GM12878 (cell line): ENCODE measurements around the gene DOCK9. TPM values are rescaled to one million over a fixed set of nuclear protein-coding genes. Genes with fewer than 3 reads are reported as not detected.

Experiments
- ATAC-seq: fragments of 200-7000 bp; cut with Tn5 transposase; 3 replicates; pipeline ENCODE4 v1.9.1; 2020; ENCODE audit warnings: mild to moderate bottlenecking, moderate library complexity
- BruUV-seq: library from RNA; stranded (reverse); fragments of 400-500 nt; replicated peaks from 2 replicates; lab custom pipeline; 2021; lab: Mats Ljungman, UMichigan
- CTCF ChIA-PET: fragments of 300-600 bp; sonication (Branson Sonifier 250); formaldehyde crosslinking; extraction: SDS; loops from one replicate; lab custom pipeline; 2021; ENCODE audit warnings: inconsistent platforms; lab: Yijun Ruan, JAX
- POLR2A ChIA-PET: fragments of 350-600 bp; formaldehyde crosslinking; extraction: SDS; loops from one replicate; lab custom pipeline; 2021; ENCODE audit warnings: inconsistent platforms; lab: Charles Lee
- RAD21 ChIA-PET: fragments of 300-600 bp; sonication (Branson Sonifier 250); formaldehyde crosslinking; loops from one replicate; lab custom pipeline; 2023; ENCODE audit warnings: antibody characterized with exemption; ENCODE audit not compliant: unreplicated experiment; lab: Charles Lee
- SMC1A ChIA-PET: fragments of 300-600 bp; sonication (Branson Sonifier 250); formaldehyde crosslinking; loops from one replicate; lab custom pipeline; 2023; ENCODE audit not compliant: unreplicated experiment, uncharacterized antibody; lab: Charles Lee
- DNase-seq: peaks from one replicate; pipeline ENCODE4 v3.0.0-alpha.2; 2011; ENCODE audit warnings: low read depth, low spot score
- FAIRE-seq: peaks from 3 replicates; lab custom pipeline; 2011; peaks lifted over from hg19 to GRCh38; lab: Jason Lieb, UNC
- H2AFZ ChIP-seq: 2 replicates; pipeline ENCODE4 v1.6.0; 2011; ENCODE audit warnings: low read depth, low read length, control low read depth; ENCODE audit not compliant: control insufficient read depth
- H3K27ac ChIP-seq: 2 replicates; pipeline ENCODE4 v1.5.1; 2011; ENCODE audit warnings: control low read depth; ENCODE audit not compliant: control insufficient read depth, insufficient read depth
- H3K27me3 ChIP-seq, 2 experiments: replicated peaks in 1 of 2; 2 replicates each; pipeline versions ENCODE4 v1.6.0 to v1.6.1; 2011; ENCODE audit warnings: low read length in 1 of 2; ENCODE audit not compliant: control insufficient read depth in 2 of 2, insufficient read depth in 2 of 2
- H3K36me3 ChIP-seq, 2 experiments: 2 replicates each; pipeline ENCODE4 v1.5.1; 2011; ENCODE audit warnings: low read length in 1 of 2; ENCODE audit not compliant: control insufficient read depth in 2 of 2, insufficient read depth in 2 of 2
- H3K4me1 ChIP-seq: 2 replicates; pipeline ENCODE4 v1.6.1; 2011; ENCODE audit warnings: mild to moderate bottlenecking, low read length, moderate library complexity, mixed read lengths; ENCODE audit not compliant: control insufficient read depth, insufficient read depth
- H3K4me2 ChIP-seq: 2 replicates; pipeline ENCODE4 v1.6.0; 2011; ENCODE audit warnings: control low read depth; ENCODE audit not compliant: control insufficient read depth, insufficient read depth
- H3K4me3 ChIP-seq: fragments of 200-600 bp; sonication (generic); 2 replicates; pipeline ENCODE4 v1.5.1; 2016
- H3K79me2 ChIP-seq: 2 replicates; pipeline ENCODE4 v1.6.0; 2011; ENCODE audit warnings: low read length; ENCODE audit not compliant: control insufficient read depth, insufficient read depth
- H3K9ac ChIP-seq: 2 replicates; pipeline ENCODE4 v1.8.0; 2011; ENCODE audit warnings: low read length, control low read depth, mixed read lengths; ENCODE audit not compliant: control insufficient read depth, insufficient read depth
- H3K9me3 ChIP-seq: replicated peaks from 3 replicates; pipeline ENCODE4 v1.5.1; 2011; ENCODE audit warnings: mild to moderate bottlenecking, low read length; ENCODE audit not compliant: control insufficient read depth, insufficient read depth
- H4K20me1 ChIP-seq: 2 replicates; pipeline ENCODE4 v1.6.0; 2011; ENCODE audit not compliant: control insufficient read depth, insufficient read depth
- ASH2L ChIP-seq: fragments of 300-600, 200-600 bp; sonication (generic); IDR thresholded peaks from 2 replicates; pipeline ENCODE4 v1.6.1; 2017; ENCODE audit warnings: low read depth, mild to moderate bottlenecking, borderline replicate concordance
- BHLHE40 ChIP-seq, 2 experiments: fragments of 450-650 bp in 1 of 2; IDR thresholded peaks; 2 replicates each; pipeline ENCODE4 v1.6.1; 2011 to 2017; ENCODE audit warnings: low read depth in 2 of 2, borderline replicate concordance in 1 of 2, improper control_type of control experiment in 1 of 2, low read length in 1 of 2, mild to moderate bottlenecking in 1 of 2
- CUX1 ChIP-seq: IDR thresholded peaks from 2 replicates; pipeline ENCODE4 v1.6.1; 2012; ENCODE audit warnings: improper control_type of control experiment, low read depth, low read length; ENCODE audit not compliant: insufficient replicate concordance
- LARP7 ChIP-seq: fragments of 450-650 bp; IDR thresholded peaks from 2 replicates; pipeline ENCODE4 v1.6.1; 2017; ENCODE audit warnings: mild to moderate bottlenecking
- MAX ChIP-seq: IDR thresholded peaks from 2 replicates; pipeline ENCODE4 v1.6.1; 2012; ENCODE audit warnings: low read depth, low read length, improper control_type of control experiment
- MEF2B ChIP-seq: fragments of 450-650 bp; IDR thresholded peaks from 2 replicates; pipeline ENCODE4 v1.6.1; 2018; ENCODE audit warnings: mild to moderate bottlenecking, moderate library complexity; ENCODE audit not compliant: partially characterized antibody, poor library complexity, severe bottlenecking
- SRF ChIP-seq, 2 experiments: IDR thresholded peaks; 2 replicates each; pipeline ENCODE4 v1.6.1; 2011; ENCODE audit warnings: low read depth in 2 of 2, low read length in 2 of 2, mild to moderate bottlenecking in 1 of 2, moderate library complexity in 1 of 2
- YBX1 ChIP-seq: fragments of 450-650 bp; IDR thresholded peaks from 2 replicates; pipeline ENCODE4 v1.6.1; 2016; ENCODE audit warnings: antibody characterized with exemption
- WGBS: methylation state at CpG from one replicate; pipeline ENCODE4 v1.1.6; 2016; ENCODE audit warnings: low lambda C conversion rate; ENCODE audit not compliant: insufficient replicate concordance, insufficient coverage; ENCODE audit errors: missing lambda C conversion rate; 5-methylcytosine and 5-hydroxymethylcytosine counted together
- in situ Hi-C: fragments of 300-500 bp; cut with MboI; formaldehyde crosslinking; loops from 9 replicates; pipeline ENCODE4 v1.14.3; 2018; ENCODE audit warnings: mixed read lengths
- intact Hi-C: fragments of 100-400 bp; cut with micrococcal nuclease; formaldehyde crosslinking; loops from one replicate; pipeline ENCODE4 v1.14.2; 2022; ENCODE audit not compliant: unreplicated experiment
- polyA plus RNA-seq, 11 experiments: library from polyadenylated mRNA; depleted of rRNA in 4 of 11; unstranded in 6 of 11; stranded (reverse) in 5 of 11; fragments of >200 nt; fragmentation: Nextera tagmentation in 4 of 11; fragmentation: Illumina TruSeq in 1 of 11; extraction: Ambion mirVana in 4 of 11; extraction: Trizol in 1 of 11; gene quantifications; 1 replicate in 1 of 11; 2 replicates in 10 of 11; pipeline versions ENCODE4 v1.2.1 to v1.2.3, GENCODE V29; 2011 to 2016; ENCODE audit warnings: inconsistent platforms in 2 of 11, missing spikeins in 2 of 11, low read depth in 1 of 11
- total RNA-seq, 4 experiments: library from RNA; depleted of rRNA in 3 of 4; stranded (reverse); fragments of >200 nt in 3 of 4; fragmentation: Illumina TruSeq in 1 of 4; extraction: Trizol in 1 of 4; gene quantifications; 2 replicates each; pipeline versions ENCODE4 v1.2.1 to v1.2.3, GENCODE V29; 2013 to 2021
- TF ChIP-seq, protein P1 (sequence below): fragments of 150-350 bp; IDR thresholded peaks from 2 replicates; pipeline ENCODE4 v1.6.1; 2014; ENCODE audit warnings: mild to moderate bottlenecking, low read depth, low read length
- TF ChIP-seq, protein P2 (sequence below): fragments of 450-650 bp; formaldehyde crosslinking; IDR thresholded peaks from 2 replicates; pipeline ENCODE4 v1.5.0; 2022; ENCODE audit warnings: mild to moderate bottlenecking, missing genetic modification characterization

DOCK9 gene
- total and polyA plus RNA-seq, 10 of the 15 experiments (the other 5 are each of a cell fraction or from before 2014, with no cell fraction given), result 0.09 to 2.9 (median 0.74) TPM

- WGBS, result 89% methylated on average over 3 of the region's 3 CpGs
- CTCF ChIA-PET, result no interaction called here
- Histone ChIP-seq H4K20me1 (no peaks in the 10 kb centered on the region), H3K36me3 (no peaks in the 10 kb centered on the region), H3K27ac (no peak overlapping the region), H2AFZ (no peak overlapping the region), H3K9me3 (no peaks in the 10 kb centered on the region; the same call in 1 of the 3 replicates), H3K4me1 (no peaks in the 10 kb centered on the region), H3K79me2 (no peaks in the 10 kb centered on the region; the same call in 1 of the 2 replicates), H3K4me3 (no peak overlapping the region), H3K4me2 (no peak overlapping the region), H3K27me3 (no peaks in the 10 kb centered on the region), H3K9ac (no peak overlapping the region)
- POLR2A ChIA-PET, result no interaction called here
- SMC1A ChIA-PET, result interaction anchor here (0.5 kb wide), 1 partner anchor 27 kb away, joined by 5 read pairs; no protein-coding TSS in a partner anchor
- ATAC-seq (no peak), FAIRE-seq (no peak), DNase-seq (no peak)
- intact Hi-C loops, result no loop called here
- RAD21 ChIA-PET, result no interaction called here
- in situ Hi-C loops, result no loop called here
- no TSS peak for BruUV-seq
- TF ChIP-seq BHLHE40 (IDR thresholded peaks at IDR 0.05; ENCODE audit: borderline replicate concordance in 1 of 2, low read depth in 2 of 2, low read length in 1 of 2), result no peak
- no peak for TF ChIP-seq SRF (IDR thresholded peaks at IDR 0.05; ENCODE audit: low read depth in 2 of 2, low read length in 2 of 2)
- TF ChIP-seq YBX1, result no peak
- TF ChIP-seq, protein P1, sequence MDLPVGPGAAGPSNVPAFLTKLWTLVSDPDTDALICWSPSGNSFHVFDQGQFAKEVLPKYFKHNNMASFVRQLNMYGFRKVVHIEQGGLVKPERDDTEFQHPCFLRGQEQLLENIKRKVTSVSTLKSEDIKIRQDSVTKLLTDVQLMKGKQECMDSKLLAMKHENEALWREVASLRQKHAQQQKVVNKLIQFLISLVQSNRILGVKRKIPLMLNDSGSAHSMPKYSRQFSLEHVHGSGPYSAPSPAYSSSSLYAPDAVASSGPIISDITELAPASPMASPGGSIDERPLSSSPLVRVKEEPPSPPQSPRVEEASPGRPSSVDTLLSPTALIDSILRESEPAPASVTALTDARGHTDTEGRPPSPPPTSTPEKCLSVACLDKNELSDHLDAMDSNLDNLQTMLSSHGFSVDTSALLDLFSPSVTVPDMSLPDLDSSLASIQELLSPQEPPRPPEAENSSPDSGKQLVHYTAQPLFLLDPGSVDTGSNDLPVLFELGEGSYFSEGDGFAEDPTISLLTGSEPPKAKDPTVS, result no peak
- no peak for TF ChIP-seq LARP7
- no peak for TF ChIP-seq CUX1
- TF ChIP-seq, protein P2, sequence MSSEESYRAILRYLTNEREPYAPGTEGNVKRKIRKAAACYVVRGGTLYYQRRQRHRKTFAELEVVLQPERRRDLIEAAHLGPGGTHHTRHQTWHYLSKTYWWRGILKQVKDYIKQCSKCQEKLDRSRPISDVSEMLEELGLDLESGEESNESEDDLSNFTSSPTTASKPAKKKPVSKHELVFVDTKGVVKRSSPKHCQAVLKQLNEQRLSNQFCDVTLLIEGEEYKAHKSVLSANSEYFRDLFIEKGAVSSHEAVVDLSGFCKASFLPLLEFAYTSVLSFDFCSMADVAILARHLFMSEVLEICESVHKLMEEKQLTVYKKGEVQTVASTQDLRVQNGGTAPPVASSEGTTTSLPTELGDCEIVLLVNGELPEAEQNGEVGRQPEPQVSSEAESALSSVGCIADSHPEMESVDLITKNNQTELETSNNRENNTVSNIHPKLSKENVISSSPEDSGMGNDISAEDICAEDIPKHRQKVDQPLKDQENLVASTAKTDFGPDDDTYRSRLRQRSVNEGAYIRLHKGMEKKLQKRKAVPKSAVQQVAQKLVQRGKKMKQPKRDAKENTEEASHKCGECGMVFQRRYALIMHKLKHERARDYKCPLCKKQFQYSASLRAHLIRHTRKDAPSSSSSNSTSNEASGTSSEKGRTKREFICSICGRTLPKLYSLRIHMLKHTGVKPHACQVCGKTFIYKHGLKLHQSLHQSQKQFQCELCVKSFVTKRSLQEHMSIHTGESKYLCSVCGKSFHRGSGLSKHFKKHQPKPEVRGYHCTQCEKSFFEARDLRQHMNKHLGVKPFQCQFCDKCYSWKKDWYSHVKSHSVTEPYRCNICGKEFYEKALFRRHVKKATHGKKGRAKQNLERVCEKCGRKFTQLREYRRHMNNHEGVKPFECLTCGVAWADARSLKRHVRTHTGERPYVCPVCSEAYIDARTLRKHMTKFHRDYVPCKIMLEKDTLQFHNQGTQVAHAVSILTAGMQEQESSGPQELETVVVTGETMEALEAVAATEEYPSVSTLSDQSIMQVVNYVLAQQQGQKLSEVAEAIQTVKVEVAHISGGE (CRISPR knock-in tag), result no peak
- TF ChIP-seq MAX, result no peak
- TF ChIP-seq ASH2L, result no peak
- TF ChIP-seq MEF2B, result no peak
Observed at GRCh38 chr13:98990701-98991100, 12.8 kb upstream of the DOCK9 start.
